Muscle layer of duodenum (tissue), 2 donors: ENCODE data around the gene ZFP42.

Experiments
- H3K27ac ChIP-seq: one replicate; pipeline ENCODE4 v1.7.0; 2013; ENCODE audit warnings: mild to moderate bottlenecking, low read length
- H3K27me3 ChIP-seq: one replicate; pipeline ENCODE4 v1.7.0; 2013; ENCODE audit warnings: low read depth, mild to moderate bottlenecking, control low read depth, low read length
- H3K36me3 ChIP-seq, 2 donors: one replicate each; pipeline ENCODE4 v1.7.0; 2013; ENCODE audit warnings: low read length in 2 of 2, control low read depth in 1 of 2, mild to moderate bottlenecking in 1 of 2; ENCODE audit not compliant: insufficient read depth in 2 of 2, control insufficient read depth in 1 of 2
- H3K4me1 ChIP-seq, 2 donors: one replicate each; pipeline ENCODE4 v1.7.0; 2013; ENCODE audit warnings: low read length in 2 of 2, mild to moderate bottlenecking in 2 of 2, control low read depth in 1 of 2, moderate library complexity in 1 of 2; ENCODE audit not compliant: insufficient read depth in 2 of 2, control insufficient read depth in 1 of 2
- H3K4me3 ChIP-seq, 2 donors: one replicate each; pipeline ENCODE4 v1.7.0; 2013; ENCODE audit warnings: low read length in 2 of 2, low read depth in 1 of 2, mild to moderate bottlenecking in 1 of 2
- H3K9me3 ChIP-seq, 2 donors: one replicate each; pipeline ENCODE4 v1.7.0; 2013; ENCODE audit warnings: low read length in 2 of 2, control low read depth in 1 of 2, mild to moderate bottlenecking in 1 of 2; ENCODE audit not compliant: control insufficient read depth in 1 of 2
- donor health status: healthy.

Gene ZFP42

DNA sequence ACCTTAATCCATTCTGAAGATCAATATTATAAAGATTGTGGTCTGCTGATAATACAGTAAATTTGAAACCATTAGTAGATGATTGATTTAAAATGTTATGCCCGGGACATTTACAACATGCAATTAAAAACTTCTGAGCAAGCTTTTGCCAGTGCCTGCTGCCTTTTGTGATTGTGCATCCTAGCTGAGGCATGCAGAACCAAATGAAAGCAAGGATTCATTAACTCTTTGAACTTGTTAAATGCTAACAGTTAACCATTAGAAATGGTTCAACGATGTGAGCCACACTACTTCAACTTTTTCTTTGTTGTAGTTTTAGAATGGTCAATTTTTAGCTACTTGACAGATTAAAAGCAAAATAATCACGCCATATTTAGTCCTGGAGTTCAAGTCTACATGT is 51.1 kb downstream of the ZFP42 start:
- no peaks in the 10 kb centered on the region for H3K9me3 ChIP-seq
- no peaks in the 10 kb centered on the region for H3K36me3 ChIP-seq
- no peaks in the 10 kb centered on the region for H3K4me1 ChIP-seq
- H3K27ac ChIP-seq, result no peak overlapping the region
- no peak overlapping the region for H3K4me3 ChIP-seq
- H3K27me3 ChIP-seq, result no peaks in the 10 kb centered on the region

DNA sequence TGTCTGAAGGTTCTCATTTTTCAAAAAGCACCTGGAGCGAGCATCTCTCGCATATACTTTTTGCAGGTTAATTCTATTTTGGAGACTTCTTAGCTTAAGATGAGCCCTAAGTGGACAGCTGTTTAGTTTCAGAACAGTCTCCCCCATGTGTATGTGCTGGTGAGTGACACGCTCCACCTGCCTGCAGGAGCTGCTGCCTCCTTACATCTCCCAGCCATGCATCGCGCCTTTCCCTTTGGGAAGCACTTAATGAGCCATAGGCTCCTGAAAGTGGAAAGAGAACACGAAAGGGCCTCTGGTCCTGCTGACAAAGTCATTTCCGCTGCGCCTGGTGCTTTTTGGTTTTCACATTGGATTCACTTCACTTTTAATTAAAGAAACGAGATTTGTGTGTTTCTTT is 57.7 kb downstream of the ZFP42 start:
- H3K4me1 ChIP-seq, result no peaks in the 10 kb centered on the region
- H3K27me3 ChIP-seq, result no peaks in the 10 kb centered on the region

More for the DNA sequence above, 57.7 kb downstream of the ZFP42 start:
- Histone ChIP-seq H3K27ac (no peak overlapping the region), H3K9me3 (no peaks in the 10 kb centered on the region), H3K36me3 (no peaks in the 10 kb centered on the region), H3K4me3 (no peak overlapping the region)
